LNCaP clone FGC (cell line): ENCODE measurements around the gene ROR1.

ENCODE experiments used
- DNase-seq: peaks from one replicate; pipeline ENCODE4 v3.0.0-alpha.2; 2011; ENCODE audit warnings: low read depth
- H3K4me3 ChIP-seq: 2 replicates; pipeline ENCODE4 v1.5.1; 2011; ENCODE audit warnings: mild to moderate bottlenecking, low read depth, low read length, control low read depth
- CTCF ChIP-seq: IDR thresholded peaks from 2 replicates; pipeline ENCODE4 v1.5.1; 2012; ENCODE audit warnings: mild to moderate bottlenecking; ENCODE audit not compliant: control insufficient read depth, insufficient read depth; ENCODE audit errors: extremely low read depth

ROR1 gene

GRCh38 chr1:64175639-64176038, 401.8 kb downstream of the ROR1 start:
- no peak for DNase-seq
- TF ChIP-seq CTCF, result no peak
- no peak overlapping the region for H3K4me3 ChIP-seq

GRCh38 chr1:64176659-64177058, 402.8 kb downstream of the ROR1 start:
- no peak for TF ChIP-seq CTCF
- no peak for DNase-seq

GRCh38 chr1:64179588-64179987, 405.8 kb downstream of the ROR1 start:
- no peak overlapping the region for H3K4me3 ChIP-seq
- DNase-seq, result no peak
- no peak for TF ChIP-seq CTCF

More at GRCh38 chr1:64176659-64177058, 402.8 kb downstream of the ROR1 start:
- no peak overlapping the region for H3K4me3 ChIP-seq

DNA sequence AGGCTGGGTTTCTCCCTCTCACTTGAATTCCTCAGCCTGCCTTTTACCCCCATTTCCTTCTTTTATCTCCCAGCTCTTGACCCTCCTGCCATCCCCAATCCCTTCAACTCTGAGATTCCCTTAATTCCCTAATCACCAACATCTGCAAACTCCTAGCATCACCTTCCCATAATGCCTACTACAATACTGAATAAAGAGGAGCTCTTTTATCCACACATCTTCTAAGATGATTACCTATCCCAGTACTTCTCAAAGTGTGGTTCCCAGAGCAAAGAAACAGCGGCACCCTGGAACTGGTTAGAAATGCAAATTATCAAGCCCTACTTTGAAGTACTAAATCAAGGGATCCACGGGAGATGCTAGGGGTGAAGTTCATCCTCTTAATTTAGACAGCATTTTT, 408.4 kb downstream of the ROR1 start:
- DNase-seq, result no peak
- H3K4me3 ChIP-seq, result no peak overlapping the region
- no peak for TF ChIP-seq CTCF

GRCh38 chr1:64183395-64184002, 409.7 kb downstream of the ROR1 start:
- H3K4me3 ChIP-seq, result no peak overlapping the region
- no peak for TF ChIP-seq CTCF
- no peak for DNase-seq

DNA sequence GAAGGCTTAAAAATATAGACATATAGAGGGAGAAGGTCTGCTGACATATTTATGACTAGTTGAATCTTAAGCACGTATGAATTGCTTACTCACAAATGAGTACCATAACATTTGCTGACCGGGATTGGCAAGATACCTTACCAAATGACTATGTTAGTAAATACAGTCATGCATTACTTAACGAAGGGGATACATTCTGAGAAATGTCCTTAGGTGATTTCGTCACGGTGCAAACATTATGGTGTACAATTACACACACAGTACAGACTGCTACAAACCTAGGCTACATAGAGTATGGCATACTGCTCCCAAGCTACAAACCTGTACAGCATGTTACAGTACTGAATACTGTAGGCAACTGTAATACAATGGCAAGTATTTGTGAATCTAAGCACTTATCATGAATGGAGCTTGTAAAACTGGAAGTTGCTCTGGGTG, 410.2 kb downstream of the ROR1 start:
- H3K4me3 ChIP-seq, result no peak overlapping the region
- no peak for DNase-seq
- TF ChIP-seq CTCF, result no peak
